ENCODE measurements around the gene DNAJC7.

Gene DNAJC7

DNA sequence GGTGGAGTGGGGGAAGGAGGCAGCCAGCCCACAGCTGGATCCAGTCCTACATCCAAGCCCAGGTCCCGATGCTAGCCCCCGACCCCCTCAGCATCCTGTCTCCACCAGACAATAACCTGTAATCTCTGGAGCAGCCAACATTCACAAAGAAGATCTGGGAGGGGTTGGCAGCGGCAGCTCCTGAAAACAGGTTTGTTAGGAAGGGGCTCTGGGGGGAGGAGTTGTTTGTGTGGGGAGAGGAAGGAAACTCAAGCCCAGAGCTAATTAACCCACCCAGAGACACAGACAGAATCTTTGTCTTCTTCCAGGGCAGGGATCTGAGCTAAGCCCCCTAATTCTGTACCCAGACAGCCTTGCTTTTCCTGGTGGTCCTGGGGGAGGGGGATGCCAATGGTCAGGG lies 37.8 kb upstream of the DNAJC7 start:
- peaks cover 22% of the 10 kb centered on the region for H3K27me3 ChIP-seq (replicated peaks; ENCODE audit: control insufficient read depth, insufficient read depth, low read length, poor library complexity, severe bottlenecking)
- H3K4me3 ChIP-seq (ENCODE audit: insufficient read depth, low read depth, low read length, poor library complexity, severe bottlenecking), result no peak overlapping the region
- no peaks in the 10 kb centered on the region for H3K9me3 ChIP-seq (ENCODE audit: control insufficient read depth, low read length)
- no peak for DNase-seq
- peaks cover 1% of the 10 kb centered on the region for H3K4me1 ChIP-seq (ENCODE audit: control insufficient read depth, insufficient read depth, low read length, poor library complexity, severe bottlenecking)
- H3K36me3 ChIP-seq (ENCODE audit: control insufficient read depth, insufficient read depth, low read length), result no peaks in the 10 kb centered on the region
- no peak overlapping the region for H3K27ac ChIP-seq (ENCODE audit: insufficient read depth, low read length, poor library complexity, severe bottlenecking)

GRCh38 chr17:42053731-42054500 lies 36.7 kb upstream of the DNAJC7 start:
- H3K4me3 ChIP-seq (ENCODE audit: insufficient read depth, low read depth, low read length, poor library complexity, severe bottlenecking), result no peak overlapping the region
- no peak overlapping the region for H3K27ac ChIP-seq (ENCODE audit: insufficient read depth, low read length, poor library complexity, severe bottlenecking)
- no peaks in the 10 kb centered on the region for H3K9me3 ChIP-seq (ENCODE audit: control insufficient read depth, low read length)
- no peaks in the 10 kb centered on the region for H3K36me3 ChIP-seq (ENCODE audit: control insufficient read depth, insufficient read depth, low read length)
- H3K4me1 ChIP-seq (ENCODE audit: control insufficient read depth, insufficient read depth, low read length, poor library complexity, severe bottlenecking), result peaks cover 4% of the 10 kb centered on the region
- no peak for DNase-seq
- peaks cover 22% of the 10 kb centered on the region for H3K27me3 ChIP-seq (replicated peaks; ENCODE audit: control insufficient read depth, insufficient read depth, low read length, poor library complexity, severe bottlenecking)

DNA sequence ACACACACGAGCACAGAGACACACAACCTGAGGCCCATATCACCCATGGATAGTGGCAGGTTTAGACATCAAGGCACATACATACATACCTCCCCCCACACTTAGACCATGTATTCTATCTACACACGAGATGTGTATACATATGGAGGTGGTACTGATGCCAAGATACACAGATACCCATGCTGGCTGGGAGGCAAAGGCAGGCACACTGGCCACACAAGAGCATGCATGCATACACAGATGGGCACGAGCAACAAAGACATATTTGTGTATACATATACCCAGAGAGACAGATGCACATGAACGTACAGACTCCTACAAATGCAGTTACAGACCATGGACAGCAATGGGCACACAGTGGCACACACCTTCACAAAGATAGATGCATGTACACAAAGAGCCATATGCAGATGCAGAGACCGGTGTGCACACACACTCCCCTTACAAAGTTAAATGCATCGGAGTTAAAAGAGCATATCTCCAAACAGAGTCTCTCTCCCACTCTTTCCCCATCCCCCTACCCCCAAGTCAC lies 35.2 kb upstream of the DNAJC7 start:
- no peaks in the 10 kb centered on the region for H3K36me3 ChIP-seq (ENCODE audit: control insufficient read depth, insufficient read depth, low read length)

GRCh38 chr17:42051645-42052044 lies 34.4 kb upstream of the DNAJC7 start:
- no peak overlapping the region for H3K4me3 ChIP-seq (ENCODE audit: insufficient read depth, low read depth, low read length, poor library complexity, severe bottlenecking)
- H3K4me1 ChIP-seq (ENCODE audit: control insufficient read depth, insufficient read depth, low read length, poor library complexity, severe bottlenecking), result peaks cover 4% of the 10 kb centered on the region
- peaks cover 15% of the 10 kb centered on the region for H3K27me3 ChIP-seq (replicated peaks; ENCODE audit: control insufficient read depth, insufficient read depth, low read length, poor library complexity, severe bottlenecking)
- no peaks in the 10 kb centered on the region for H3K9me3 ChIP-seq (ENCODE audit: control insufficient read depth, low read length)
- DNase-seq, result no peak
- no peaks in the 10 kb centered on the region for H3K36me3 ChIP-seq (ENCODE audit: control insufficient read depth, insufficient read depth, low read length)
- H3K27ac ChIP-seq (ENCODE audit: insufficient read depth, low read length, poor library complexity, severe bottlenecking), result no peak overlapping the region

More for the DNA sequence above, 35.2 kb upstream of the DNAJC7 start:
- peaks cover 22% of the 10 kb centered on the region for H3K27me3 ChIP-seq (replicated peaks; ENCODE audit: control insufficient read depth, insufficient read depth, low read length, poor library complexity, severe bottlenecking)
- DNase-seq, result no peak
- no peak overlapping the region for H3K4me3 ChIP-seq (ENCODE audit: insufficient read depth, low read depth, low read length, poor library complexity, severe bottlenecking)
- no peak overlapping the region for H3K27ac ChIP-seq (ENCODE audit: insufficient read depth, low read length, poor library complexity, severe bottlenecking)
- H3K9me3 ChIP-seq (ENCODE audit: control insufficient read depth, low read length), result no peaks in the 10 kb centered on the region
- H3K4me1 ChIP-seq (ENCODE audit: control insufficient read depth, insufficient read depth, low read length, poor library complexity, severe bottlenecking), result peaks cover 4% of the 10 kb centered on the region

DNA sequence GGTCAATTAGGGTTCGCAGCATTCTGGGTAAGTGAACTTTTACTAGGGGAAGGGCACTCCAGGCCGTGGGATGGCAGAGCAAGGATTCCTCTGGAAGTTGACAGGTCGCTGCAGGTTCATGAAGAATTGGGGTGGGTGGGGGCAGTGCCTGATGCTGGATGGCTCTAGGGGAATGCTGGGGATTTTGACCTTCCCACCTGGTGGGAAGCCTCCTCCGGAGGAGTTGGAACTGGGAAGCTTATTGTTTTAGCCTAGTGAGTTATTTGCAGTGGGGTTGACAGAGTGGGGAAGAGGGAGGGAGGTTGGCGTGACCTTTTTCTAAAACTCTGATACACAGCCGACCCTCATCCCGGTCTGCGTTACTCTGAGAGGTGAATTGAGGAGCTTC lies 33.8 kb upstream of the DNAJC7 start:
- no peak overlapping the region for H3K27ac ChIP-seq (ENCODE audit: insufficient read depth, low read length, poor library complexity, severe bottlenecking)
- H3K27me3 ChIP-seq (replicated peaks; ENCODE audit: control insufficient read depth, insufficient read depth, low read length, poor library complexity, severe bottlenecking), result peaks cover 15% of the 10 kb centered on the region
- no peak for DNase-seq
- H3K9me3 ChIP-seq (ENCODE audit: control insufficient read depth, low read length), result no peaks in the 10 kb centered on the region
- H3K4me1 ChIP-seq (ENCODE audit: control insufficient read depth, insufficient read depth, low read length, poor library complexity, severe bottlenecking), result peaks cover 4% of the 10 kb centered on the region
- H3K4me3 ChIP-seq (ENCODE audit: insufficient read depth, low read depth, low read length, poor library complexity, severe bottlenecking), result peak overlapping the region; percentile 48
- no peaks in the 10 kb centered on the region for H3K36me3 ChIP-seq (ENCODE audit: control insufficient read depth, insufficient read depth, low read length)

GRCh38 chr17:42050393-42051012 lies 33.3 kb upstream of the DNAJC7 start, which contains the start of gene C17orf113:
TSS of gene C17orf113 (minus strand) at chr17:42050601. CDS start at chr17:42043376, 7,225 bp downstream.
- DNase-seq, result peak; percentile 9 to 16 (median 16)
- Histone ChIP-seq H3K9me3 (ENCODE audit: control insufficient read depth, low read length) (no peaks in the 10 kb centered on the region), H3K4me3 (ENCODE audit: insufficient read depth, low read depth, low read length, poor library complexity, severe bottlenecking) (peak within 1 kb of the TSS; percentile 48), H3K27ac (ENCODE audit: insufficient read depth, low read length, poor library complexity, severe bottlenecking) (no peak within 1 kb of the TSS), H3K27me3 (replicated peaks; ENCODE audit: control insufficient read depth, insufficient read depth, low read length, poor library complexity, severe bottlenecking) (peaks cover 11% of the 10 kb centered on the region), H3K36me3 (ENCODE audit: control insufficient read depth, insufficient read depth, low read length) (no peaks in the 10 kb centered on the region), H3K4me1 (ENCODE audit: control insufficient read depth, insufficient read depth, low read length, poor library complexity, severe bottlenecking) (peaks cover 4% of the 10 kb centered on the region)

DNA sequence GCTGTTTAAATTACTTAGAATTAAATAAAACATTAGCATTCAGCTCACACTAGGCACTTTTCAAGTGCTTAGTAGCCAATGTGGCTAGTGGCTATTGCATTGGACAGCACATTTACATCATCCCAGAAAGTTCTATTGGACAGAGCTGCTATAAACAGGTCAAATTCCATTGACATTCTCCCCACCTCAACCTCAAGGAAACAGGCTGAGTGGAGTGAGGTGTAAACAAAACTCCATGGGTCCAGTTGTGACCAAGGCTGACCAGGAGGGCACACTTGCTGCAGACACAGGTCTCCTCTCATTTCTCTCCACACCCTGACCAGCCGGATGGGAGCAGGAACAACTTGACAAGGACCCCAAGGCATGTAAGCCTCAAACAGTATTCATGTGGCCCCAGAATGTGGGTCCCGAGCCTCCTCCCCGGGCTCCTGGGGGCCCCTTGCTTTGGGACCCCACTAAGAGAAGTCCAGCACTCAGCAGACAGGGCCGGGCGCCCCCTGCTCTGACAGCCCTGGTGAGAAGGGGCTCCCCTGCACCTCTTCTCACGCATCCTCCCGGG lies 32.7 kb upstream of the DNAJC7 start:
- Histone ChIP-seq H3K27me3 (replicated peaks; ENCODE audit: control insufficient read depth, insufficient read depth, low read length, poor library complexity, severe bottlenecking) (peaks cover 8% of the 10 kb centered on the region), H3K9me3 (ENCODE audit: control insufficient read depth, low read length) (no peaks in the 10 kb centered on the region), H3K4me3 (ENCODE audit: insufficient read depth, low read depth, low read length, poor library complexity, severe bottlenecking) (peak overlapping the region; percentile 48), H3K27ac (ENCODE audit: insufficient read depth, low read length, poor library complexity, severe bottlenecking) (no peak overlapping the region), H3K4me1 (ENCODE audit: control insufficient read depth, insufficient read depth, low read length, poor library complexity, severe bottlenecking) (peaks cover 4% of the 10 kb centered on the region), H3K36me3 (ENCODE audit: control insufficient read depth, insufficient read depth, low read length) (no peaks in the 10 kb centered on the region)
- no peak for DNase-seq

DNA sequence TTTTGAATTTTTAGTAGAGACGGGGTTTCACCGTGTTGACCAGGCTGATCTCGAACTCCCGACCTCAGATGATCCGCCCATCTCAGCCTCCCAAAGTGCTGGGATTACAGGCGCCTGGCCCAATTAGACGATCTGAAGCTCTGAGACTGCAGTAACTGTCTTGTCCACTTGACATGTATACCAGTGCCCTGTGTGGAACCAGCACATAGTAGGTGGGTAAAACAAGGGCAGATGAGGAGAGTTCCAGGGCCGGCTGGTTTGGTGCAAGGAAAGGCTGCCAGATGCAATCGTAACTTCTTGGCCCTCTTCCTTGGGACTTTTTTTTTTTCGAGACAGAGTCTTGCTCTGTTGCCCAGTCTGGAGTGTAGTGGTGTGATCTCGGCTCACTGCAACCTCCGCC lies 30.1 kb upstream of the DNAJC7 start:
- DNase-seq, result no peak
- Histone ChIP-seq H3K4me3 (ENCODE audit: insufficient read depth, low read depth, low read length, poor library complexity, severe bottlenecking) (no peak overlapping the region), H3K27me3 (replicated peaks; ENCODE audit: control insufficient read depth, insufficient read depth, low read length, poor library complexity, severe bottlenecking) (no peaks in the 10 kb centered on the region), H3K4me1 (ENCODE audit: control insufficient read depth, insufficient read depth, low read length, poor library complexity, severe bottlenecking) (peaks cover 4% of the 10 kb centered on the region), H3K27ac (ENCODE audit: insufficient read depth, low read length, poor library complexity, severe bottlenecking) (no peak overlapping the region), H3K36me3 (ENCODE audit: control insufficient read depth, insufficient read depth, low read length) (no peaks in the 10 kb centered on the region), H3K9me3 (ENCODE audit: control insufficient read depth, low read length) (no peaks in the 10 kb centered on the region)

DNA sequence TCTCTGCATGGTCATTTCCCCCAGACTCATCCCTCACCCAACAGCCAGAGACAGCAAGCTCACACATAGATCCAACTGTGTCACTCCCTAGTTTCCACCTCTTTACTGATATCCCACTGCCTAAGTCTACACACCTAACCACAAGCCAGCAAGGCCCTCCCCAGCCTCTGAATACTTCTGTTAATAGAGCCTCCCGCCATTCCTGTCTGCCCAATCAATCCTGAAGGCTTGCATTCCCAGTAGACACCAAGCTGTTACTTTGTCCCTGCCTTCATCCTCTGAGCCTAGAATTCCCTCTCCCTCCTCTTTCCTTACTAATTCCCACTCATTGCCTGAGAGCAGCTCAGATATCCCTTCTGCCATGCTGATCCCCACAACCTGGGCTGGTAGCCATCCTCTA lies 28.5 kb upstream of the DNAJC7 start:
- Histone ChIP-seq H3K27ac (ENCODE audit: insufficient read depth, low read length, poor library complexity, severe bottlenecking) (no peak overlapping the region), H3K4me1 (ENCODE audit: control insufficient read depth, insufficient read depth, low read length, poor library complexity, severe bottlenecking) (peaks cover 4% of the 10 kb centered on the region), H3K4me3 (ENCODE audit: insufficient read depth, low read depth, low read length, poor library complexity, severe bottlenecking) (no peak overlapping the region), H3K36me3 (ENCODE audit: control insufficient read depth, insufficient read depth, low read length) (no peaks in the 10 kb centered on the region), H3K27me3 (replicated peaks; ENCODE audit: control insufficient read depth, insufficient read depth, low read length, poor library complexity, severe bottlenecking) (no peaks in the 10 kb centered on the region), H3K9me3 (ENCODE audit: control insufficient read depth, low read length) (no peaks in the 10 kb centered on the region)
- DNase-seq, result no peak
